Measurements from ENCODE around the gene CEP55. TPM values are rescaled to one million over a fixed set of nuclear protein-coding genes. Genes with fewer than 3 reads are reported as not detected.

The CEP55 gene
- total RNA-seq: 1 to 10 TPM; 1.4 to 4.3 (median 2.8) TPM

DNA sequence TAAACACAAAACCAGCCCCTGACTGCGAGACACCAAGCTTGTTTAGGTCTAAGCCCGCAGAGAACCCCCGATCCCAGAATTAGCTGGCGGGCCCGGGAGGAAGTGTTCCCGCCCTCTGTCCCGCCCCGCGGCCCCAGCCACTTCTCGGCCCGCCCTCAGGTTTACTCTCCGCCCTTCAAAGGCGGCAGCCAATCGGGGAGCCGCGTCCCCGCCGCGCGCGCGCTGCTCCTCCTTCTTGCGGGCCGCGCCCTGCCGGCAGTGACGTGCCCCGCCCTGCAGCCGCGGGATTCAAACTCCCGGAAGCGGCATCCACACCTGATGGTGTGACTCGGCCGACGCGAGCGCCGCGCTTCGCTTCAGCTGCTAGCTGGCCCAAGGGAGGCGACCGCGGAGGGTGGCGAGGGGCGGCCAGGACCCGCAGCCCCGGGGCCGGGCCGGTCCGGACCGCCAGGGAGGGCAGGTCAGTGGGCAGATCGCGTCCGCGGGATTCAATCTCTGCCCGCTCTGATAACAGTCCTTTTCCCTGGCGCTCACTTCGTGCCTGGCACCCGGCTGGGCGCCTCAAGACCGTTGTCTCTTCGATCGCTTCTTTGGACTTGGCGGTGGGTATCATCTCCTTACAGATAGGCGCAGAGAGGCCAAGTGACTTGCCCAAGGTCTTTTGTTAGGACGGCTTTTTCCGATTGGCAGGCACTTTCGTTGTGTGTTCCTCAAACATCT is at the start of gene CEP55:
CEP55 (plus strand) TSS at position 291 of the 720 bp plus-strand sequence. CDS start 3,440 bp downstream, outside the sequence.
- peak; percentile 96 to 97 for DNase-seq (ENCODE audit: low spot score in 2 of 2)
- H3K36me3 ChIP-seq: no peaks in the 10 kb centered on the region
- H3K4me3 ChIP-seq: peak within 1 kb of the TSS; percentile 73
- under 1% methylated on average over 17 of the region's 68 CpGs for WGBS
- H3K4me1 ChIP-seq: peaks cover 15% of the 10 kb centered on the region
- no peak for TF ChIP-seq EP300 (IDR thresholded peaks at IDR 0.05)
- TF ChIP-seq POLR2A (IDR thresholded peaks at IDR 0.05): no peak
- TF ChIP-seq POLR2AphosphoS5 (IDR thresholded peaks at IDR 0.05): peak in 1 of 3 donors; percentile 53
- H3K9me3 ChIP-seq: no peaks in the 10 kb centered on the region
- H3K27ac ChIP-seq: peak within 1 kb of the TSS; percentile 60
- no peaks in the 10 kb centered on the region for H3K27me3 ChIP-seq

DNA sequence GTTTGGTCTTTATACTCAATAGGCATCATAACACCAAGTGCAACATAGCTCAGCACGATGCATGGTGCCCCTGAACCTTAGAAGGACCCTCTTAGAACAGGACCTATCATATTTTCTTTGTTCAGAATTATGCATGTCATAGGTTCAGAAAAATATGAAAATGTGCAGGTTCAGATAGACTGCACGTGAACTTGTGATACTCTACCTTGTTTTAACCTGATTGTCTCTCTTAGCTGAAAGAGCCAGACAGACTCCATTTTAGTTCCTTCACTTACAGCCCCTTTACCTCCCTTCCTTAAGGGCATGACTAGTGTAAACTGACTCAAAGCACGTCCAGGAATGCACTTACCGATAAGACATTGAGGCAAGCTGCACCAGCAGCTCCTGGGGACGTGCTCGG is 49.4 kb upstream of the CEP55 start:
- peaks cover 43% of the 10 kb centered on the region for H3K4me1 ChIP-seq
- H3K27me3 ChIP-seq: no peaks in the 10 kb centered on the region
- peak in 1 of 2 donors; percentile 24 for DNase-seq (ENCODE audit: low spot score in 2 of 2)
- no peaks in the 10 kb centered on the region for H3K9me3 ChIP-seq
- H3K4me3 ChIP-seq: no peak overlapping the region
- H3K27ac ChIP-seq: peak overlapping the region; percentile 88
- WGBS: 63% methylated on average over 6 of the region's 6 CpGs
- H3K36me3 ChIP-seq: peaks cover 37% of the 10 kb centered on the region
- TF ChIP-seq, protein P1, sequence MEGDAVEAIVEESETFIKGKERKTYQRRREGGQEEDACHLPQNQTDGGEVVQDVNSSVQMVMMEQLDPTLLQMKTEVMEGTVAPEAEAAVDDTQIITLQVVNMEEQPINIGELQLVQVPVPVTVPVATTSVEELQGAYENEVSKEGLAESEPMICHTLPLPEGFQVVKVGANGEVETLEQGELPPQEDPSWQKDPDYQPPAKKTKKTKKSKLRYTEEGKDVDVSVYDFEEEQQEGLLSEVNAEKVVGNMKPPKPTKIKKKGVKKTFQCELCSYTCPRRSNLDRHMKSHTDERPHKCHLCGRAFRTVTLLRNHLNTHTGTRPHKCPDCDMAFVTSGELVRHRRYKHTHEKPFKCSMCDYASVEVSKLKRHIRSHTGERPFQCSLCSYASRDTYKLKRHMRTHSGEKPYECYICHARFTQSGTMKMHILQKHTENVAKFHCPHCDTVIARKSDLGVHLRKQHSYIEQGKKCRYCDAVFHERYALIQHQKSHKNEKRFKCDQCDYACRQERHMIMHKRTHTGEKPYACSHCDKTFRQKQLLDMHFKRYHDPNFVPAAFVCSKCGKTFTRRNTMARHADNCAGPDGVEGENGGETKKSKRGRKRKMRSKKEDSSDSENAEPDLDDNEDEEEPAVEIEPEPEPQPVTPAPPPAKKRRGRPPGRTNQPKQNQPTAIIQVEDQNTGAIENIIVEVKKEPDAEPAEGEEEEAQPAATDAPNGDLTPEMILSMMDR (IDR thresholded peaks at IDR 0.05): no peak
- TF ChIP-seq POLR2AphosphoS5 (IDR thresholded peaks at IDR 0.05): no peak
- TF ChIP-seq POLR2A (IDR thresholded peaks at IDR 0.05): no peak
- TF ChIP-seq EP300 (IDR thresholded peaks at IDR 0.05): no peak

DNA sequence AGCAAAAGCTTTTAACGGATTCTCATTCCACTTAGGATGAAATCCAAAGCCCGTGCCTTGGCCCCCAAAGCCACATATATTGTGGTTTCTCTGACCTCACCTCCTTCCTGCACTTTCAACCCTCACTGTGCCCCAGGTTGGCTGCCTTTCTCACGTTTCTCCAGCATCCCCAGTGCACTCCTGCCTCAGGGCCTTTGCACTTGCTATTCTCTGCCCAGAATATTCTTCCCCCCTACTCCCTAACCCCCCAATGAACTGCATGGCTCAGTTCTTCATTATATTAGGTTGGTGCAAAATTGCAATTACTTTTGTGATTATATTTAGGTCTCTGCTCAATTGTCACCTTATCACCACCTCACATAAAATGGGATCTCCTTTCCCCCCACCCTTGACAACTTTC is 48.4 kb upstream of the CEP55 start:
- Histone ChIP-seq H3K4me3 (no peak overlapping the region), H3K27ac (no peak overlapping the region), H3K4me1 (peaks cover 38% of the 10 kb centered on the region), H3K9me3 (no peaks in the 10 kb centered on the region), H3K27me3 (no peaks in the 10 kb centered on the region), H3K36me3 (peaks cover 37% of the 10 kb centered on the region)
- no peak for DNase-seq (ENCODE audit: low spot score in 2 of 2)
- TF ChIP-seq POLR2AphosphoS5 (IDR thresholded peaks at IDR 0.05) (no peak), POLR2A (IDR thresholded peaks at IDR 0.05) (no peak), EP300 (IDR thresholded peaks at IDR 0.05) (no peak)
- TF ChIP-seq, protein P1 (IDR thresholded peaks at IDR 0.05): no peak
- 43% methylated on average over 3 of the region's 3 CpGs for WGBS

- Histone ChIP-seq H3K27ac (no peak overlapping the region), H3K36me3 (peaks cover 47% of the 10 kb centered on the region)
Observed at GRCh38 chr10:93451244-93451947, 45.0 kb upstream of the CEP55 start.

GRCh38 chr10:93452143-93452542 is 44.3 kb upstream of the CEP55 start:
- H3K4me3 ChIP-seq: no peak overlapping the region
- H3K36me3 ChIP-seq: peaks cover 49% of the 10 kb centered on the region
- DNase-seq (ENCODE audit: low spot score in 2 of 2): no peak
- TF ChIP-seq POLR2A (IDR thresholded peaks at IDR 0.05) (no peak), EP300 (IDR thresholded peaks at IDR 0.05) (no peak), POLR2AphosphoS5 (IDR thresholded peaks at IDR 0.05) (no peak)
- TF ChIP-seq, protein P1 (IDR thresholded peaks at IDR 0.05): no peak
- H3K27me3 ChIP-seq: no peaks in the 10 kb centered on the region
- no peaks in the 10 kb centered on the region for H3K9me3 ChIP-seq
- no peak overlapping the region for H3K27ac ChIP-seq
- WGBS: 43% methylated on average over 2 of the region's 2 CpGs
- H3K4me1 ChIP-seq: peaks cover 16% of the 10 kb centered on the region

More at GRCh38 chr10:93451244-93451947, 45.0 kb upstream of the CEP55 start:
- no peak for DNase-seq (ENCODE audit: low spot score in 2 of 2)
- H3K27me3 ChIP-seq: no peaks in the 10 kb centered on the region
- no peak overlapping the region for H3K4me3 ChIP-seq
- WGBS: 74% methylated on average over 7 of the region's 7 CpGs
- no peaks in the 10 kb centered on the region for H3K9me3 ChIP-seq
- TF ChIP-seq EP300 (IDR thresholded peaks at IDR 0.05): no peak
- TF ChIP-seq POLR2AphosphoS5 (IDR thresholded peaks at IDR 0.05): no peak
- TF ChIP-seq, protein P1 (IDR thresholded peaks at IDR 0.05): no peak
- TF ChIP-seq POLR2A (IDR thresholded peaks at IDR 0.05): no peak
- H3K4me1 ChIP-seq: peaks cover 13% of the 10 kb centered on the region

Data from suprapubic skin (tissue), 4 donors.